ENCODE data around the gene USP10. TPM values are rescaled to one million over a fixed set of nuclear protein-coding genes. Genes with fewer than 3 reads are reported as not detected.

USP10 gene
- polyA plus RNA-seq, 6 donors from 2014 or later = 69.4 to 103 (median 96.4) TPM

GRCh38 chr16:84808826-84809225, 109.0 kb downstream of the USP10 start:
- peaks cover 0 to 3% (median 0%) of the 10 kb centered on the region in 7 donors for H3K9me3 Mint-ChIP-seq
- H3K4me1 Mint-ChIP-seq = peaks cover 14 to 32% (median 22%) of the 10 kb centered on the region in 3 donors
- H3K36me3 Mint-ChIP-seq = no peaks in the 10 kb centered on the region
- ATAC-seq (ENCODE audit: low read depth in 2 of 2) (no peak), DNase-seq (no peak)
- H3K27me3 Mint-ChIP-seq = peaks cover 0 to 13% (median 0%) of the 10 kb centered on the region in 3 donors
- peak overlapping the region in 1 of 6 donors; percentile 33 for H3K27ac Mint-ChIP-seq
- no peak overlapping the region for H3K4me3 Mint-ChIP-seq

- Mint-ChIP-seq H3K4me3 (no peak overlapping the region), H3K36me3 (no peaks in the 10 kb centered on the region), H3K4me1 (peaks cover 9 to 26% (median 16%) of the 10 kb centered on the region in 3 donors), H3K27me3 (peaks cover 0 to 11% (median 8%) of the 10 kb centered on the region in 3 donors), H3K9me3 (peaks cover 0 to 3% (median 0%) of the 10 kb centered on the region in 7 donors), H3K27ac (no peak overlapping the region)
- ATAC-seq (ENCODE audit: low read depth in 2 of 2) (peak in 1 of 2 donors; percentile 18), DNase-seq (no peak)
Measured at GRCh38 chr16:84810518-84811273, 110.9 kb downstream of the USP10 start.

DNA sequence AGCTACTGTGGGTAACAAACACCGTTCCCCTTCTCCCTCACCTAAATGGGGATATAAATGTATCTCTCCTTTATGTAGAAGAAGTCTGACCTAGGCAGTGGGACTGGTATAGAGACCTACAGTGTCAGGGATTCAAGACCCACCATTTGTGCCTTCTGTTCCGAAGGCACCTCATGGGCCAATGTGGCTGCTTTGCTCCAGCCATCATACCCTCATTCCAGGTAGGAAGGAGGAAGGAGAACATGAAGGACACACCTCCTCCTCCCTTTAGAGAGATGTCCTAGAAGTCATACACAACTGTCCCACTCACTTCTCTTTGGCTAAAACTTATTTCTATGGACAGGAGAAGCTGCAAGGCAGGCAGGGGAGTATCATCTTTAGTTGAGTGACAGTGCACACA, 111.7 kb downstream of the USP10 start:
- DNase-seq (no peak), ATAC-seq (ENCODE audit: low read depth in 2 of 2) (no peak)
- Mint-ChIP-seq H3K27ac (no peak overlapping the region), H3K9me3 (peaks cover 0 to 3% (median 0%) of the 10 kb centered on the region in 7 donors), H3K4me1 (peaks cover 8 to 18% (median 9%) of the 10 kb centered on the region in 3 donors), H3K27me3 (peaks cover 0 to 16% (median 8%) of the 10 kb centered on the region in 3 donors), H3K36me3 (no peaks in the 10 kb centered on the region), H3K4me3 (no peak overlapping the region)

- no peak overlapping the region for H3K4me3 Mint-ChIP-seq
- H3K27ac Mint-ChIP-seq = no peak overlapping the region
- ATAC-seq (ENCODE audit: low read depth in 2 of 2) (no peak), DNase-seq (no peak)
- peaks cover 3 to 13% (median 6%) of the 10 kb centered on the region in 3 donors for H3K4me1 Mint-ChIP-seq
- H3K9me3 Mint-ChIP-seq = peaks cover 0 to 3% (median 0%) of the 10 kb centered on the region in 7 donors
- no peaks in the 10 kb centered on the region for H3K36me3 Mint-ChIP-seq
- H3K27me3 Mint-ChIP-seq = peaks cover 5 to 12% (median 8%) of the 10 kb centered on the region in 3 donors
Measured at GRCh38 chr16:84813141-84813934, 113.5 kb downstream of the USP10 start.

DNA sequence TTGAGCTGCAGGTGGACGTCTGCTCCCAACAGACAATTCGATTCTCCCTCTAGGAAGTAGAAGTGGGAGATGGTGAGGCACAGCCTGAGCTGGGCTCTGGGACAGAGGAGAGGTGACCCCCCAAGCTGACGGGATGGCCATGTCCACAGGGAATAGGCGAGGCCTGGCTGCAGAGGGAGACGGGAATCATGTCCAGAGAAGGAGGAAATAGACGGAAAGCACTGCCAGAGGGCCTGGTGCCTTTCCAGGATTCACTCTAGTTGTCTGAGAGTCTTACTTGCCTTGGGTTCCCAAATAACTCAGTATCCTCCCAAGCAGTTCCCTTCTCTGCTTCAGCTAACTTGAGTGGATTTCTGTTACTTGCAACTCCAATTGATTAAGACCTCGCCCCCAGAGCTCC, 115.7 kb downstream of the USP10 start:
- no peaks in the 10 kb centered on the region for H3K36me3 Mint-ChIP-seq
- ATAC-seq (ENCODE audit: low read depth in 2 of 2) (no peak), DNase-seq (no peak)
- no peak overlapping the region for H3K27ac Mint-ChIP-seq
- H3K4me1 Mint-ChIP-seq = peaks cover 10 to 17% (median 14%) of the 10 kb centered on the region in 3 donors
- peaks cover 0 to 5% (median 0%) of the 10 kb centered on the region in 7 donors for H3K9me3 Mint-ChIP-seq
- H3K4me3 Mint-ChIP-seq = no peak overlapping the region
- peaks cover 10 to 29% (median 16%) of the 10 kb centered on the region in 3 donors for H3K27me3 Mint-ChIP-seq

DNA sequence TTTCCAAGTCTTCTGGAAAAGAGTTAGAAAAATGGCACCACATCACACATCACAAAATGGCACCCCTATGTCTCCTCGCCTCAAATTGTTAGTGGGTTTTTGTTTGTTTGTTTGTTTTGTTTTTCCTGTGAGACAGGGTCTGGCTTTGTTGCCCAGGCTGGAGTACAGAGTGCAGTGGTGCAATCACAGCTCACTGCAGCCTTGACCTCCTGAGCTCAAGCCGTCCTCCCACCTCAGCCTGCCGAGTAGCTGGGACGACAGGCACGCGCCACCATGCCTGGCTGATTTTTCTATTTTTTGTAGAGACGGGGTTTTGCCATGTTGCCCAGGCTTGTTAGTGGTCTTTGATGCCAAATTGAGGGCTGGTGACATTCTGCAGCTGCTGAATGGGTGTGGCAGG, 116.2 kb downstream of the USP10 start:
- H3K27ac Mint-ChIP-seq = no peak overlapping the region
- H3K36me3 Mint-ChIP-seq = no peaks in the 10 kb centered on the region
- DNase-seq (no peak), ATAC-seq (ENCODE audit: low read depth in 2 of 2) (no peak)
- no peak overlapping the region for H3K4me3 Mint-ChIP-seq
- H3K9me3 Mint-ChIP-seq = peaks cover 0 to 5% (median 0%) of the 10 kb centered on the region in 7 donors
- H3K27me3 Mint-ChIP-seq = peaks cover 12 to 34% (median 21%) of the 10 kb centered on the region in 3 donors
- peaks cover 9 to 16% (median 12%) of the 10 kb centered on the region in 3 donors for H3K4me1 Mint-ChIP-seq

DNA sequence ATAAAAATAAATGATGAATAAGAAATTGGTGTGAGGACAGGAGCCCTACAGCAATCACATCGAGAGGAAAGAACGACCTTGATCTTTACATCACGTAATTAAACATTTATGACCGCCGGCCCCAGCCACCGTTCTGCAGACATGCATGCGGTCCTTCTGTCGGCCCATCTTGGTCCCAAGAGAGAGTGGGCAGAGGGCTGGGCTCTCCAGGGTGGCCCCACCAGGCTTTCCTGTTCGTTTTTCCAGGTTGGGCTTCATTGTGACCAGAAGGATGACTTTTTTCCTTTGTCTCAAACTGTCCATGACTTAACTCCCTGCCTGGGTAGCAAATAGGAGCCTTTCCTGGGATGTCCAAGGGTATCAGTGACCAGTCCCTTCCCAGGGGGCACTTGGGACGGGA, 116.7 kb downstream of the USP10 start:
- Mint-ChIP-seq H3K9me3 (peaks cover 0 to 4% (median 0%) of the 10 kb centered on the region in 7 donors), H3K27me3 (peaks cover 16 to 37% (median 26%) of the 10 kb centered on the region in 3 donors), H3K4me1 (peaks cover 9 to 11% (median 11%) of the 10 kb centered on the region in 3 donors), H3K4me3 (no peak overlapping the region), H3K36me3 (no peaks in the 10 kb centered on the region), H3K27ac (no peak overlapping the region)
- DNase-seq (no peak), ATAC-seq (ENCODE audit: low read depth in 2 of 2) (no peak)

DNA sequence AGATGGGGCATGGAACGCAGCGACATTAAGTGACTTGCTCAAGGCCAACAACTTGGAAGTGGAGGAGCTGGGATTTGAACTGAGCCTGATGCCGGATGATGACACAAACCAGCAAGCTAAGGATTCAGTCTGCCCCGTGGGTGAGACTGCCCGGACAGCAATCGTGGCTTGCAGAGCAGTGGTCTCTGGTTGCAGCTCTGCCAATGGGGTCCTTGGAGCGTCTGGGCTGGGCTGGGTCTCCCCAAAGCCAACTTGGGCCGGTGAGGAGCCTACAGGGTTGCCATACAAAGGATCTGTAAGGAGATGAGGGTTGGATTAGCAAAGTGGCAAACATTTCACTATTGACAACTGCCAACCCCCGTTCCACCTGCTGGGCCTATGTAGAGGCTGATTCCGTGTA, 117.4 kb downstream of the USP10 start:
- peaks cover 9 to 11% (median 9%) of the 10 kb centered on the region in 3 donors for H3K4me1 Mint-ChIP-seq
- H3K4me3 Mint-ChIP-seq = peak overlapping the region in 1 of 8 donors; percentile 6
- ATAC-seq (ENCODE audit: low read depth in 2 of 2) (no peak), DNase-seq (no peak)
- H3K9me3 Mint-ChIP-seq = peaks cover 0 to 2% (median 0%) of the 10 kb centered on the region in 7 donors
- H3K27me3 Mint-ChIP-seq = peaks cover 19 to 41% (median 33%) of the 10 kb centered on the region in 3 donors
- no peaks in the 10 kb centered on the region for H3K36me3 Mint-ChIP-seq
- H3K27ac Mint-ChIP-seq = no peak overlapping the region

DNA sequence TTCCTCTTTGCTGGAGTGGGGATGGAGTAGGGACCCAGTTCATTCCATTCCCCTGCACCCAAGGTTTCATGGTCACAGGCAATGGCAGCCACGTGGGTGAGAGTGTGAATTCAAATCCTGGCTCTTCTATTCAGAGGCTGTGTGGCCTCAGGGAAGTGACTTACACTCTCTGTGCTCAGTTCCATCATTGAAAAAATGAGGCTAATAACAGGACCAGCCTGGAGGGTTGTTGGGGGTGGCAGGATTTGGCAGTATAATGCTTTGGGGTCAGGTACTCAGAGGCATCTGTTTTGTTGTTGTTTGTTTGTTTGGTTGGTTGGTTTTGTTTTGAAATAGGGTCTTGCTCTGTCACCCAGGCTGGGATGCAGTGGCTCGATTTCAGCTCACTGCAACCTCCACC, 117.8 kb downstream of the USP10 start:
- DNase-seq = no peak
- Mint-ChIP-seq H3K27me3 (peaks cover 21 to 45% (median 37%) of the 10 kb centered on the region in 3 donors), H3K9me3 (peaks cover 0 to 2% (median 0%) of the 10 kb centered on the region in 7 donors), H3K4me1 (peaks cover 9 to 11% (median 9%) of the 10 kb centered on the region in 3 donors), H3K27ac (no peak overlapping the region), H3K36me3 (peaks cover 0 to 2% of the 10 kb centered on the region in 2 donors), H3K4me3 (peak overlapping the region in 1 of 8 donors; percentile 53)
- ATAC-seq (ENCODE audit: low read depth in 2 of 2) = no peak

DNA sequence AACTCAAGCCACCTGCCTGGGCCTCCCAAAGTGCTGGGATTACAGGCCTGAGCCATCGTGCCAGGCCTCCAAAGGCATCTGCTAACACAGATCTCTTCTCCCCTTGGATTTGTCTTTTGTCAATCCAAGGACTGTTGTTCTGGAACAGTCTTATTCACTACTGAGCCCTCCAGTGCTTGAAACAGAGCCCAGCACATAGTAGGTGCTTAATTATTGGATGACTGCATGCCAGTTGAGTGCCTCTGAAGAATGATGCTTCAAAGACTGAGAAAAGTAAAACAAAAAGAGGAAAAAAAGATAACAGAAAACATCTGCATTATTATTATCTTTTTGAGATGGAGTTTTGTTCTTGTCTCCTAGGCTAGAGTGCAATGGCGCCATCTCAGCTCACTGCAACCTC, 118.3 kb downstream of the USP10 start:
- peaks cover 9 to 11% (median 9%) of the 10 kb centered on the region in 3 donors for H3K4me1 Mint-ChIP-seq
- peaks cover 0 to 5% (median 1%) of the 10 kb centered on the region in 7 donors for H3K9me3 Mint-ChIP-seq
- no peak for ATAC-seq (ENCODE audit: low read depth in 2 of 2)
- H3K4me3 Mint-ChIP-seq = no peak overlapping the region
- no peak for DNase-seq
- no peak overlapping the region for H3K27ac Mint-ChIP-seq
- H3K36me3 Mint-ChIP-seq = peaks cover 0 to 8% of the 10 kb centered on the region in 2 donors
- peaks cover 26 to 50% (median 43%) of the 10 kb centered on the region in 3 donors for H3K27me3 Mint-ChIP-seq

- Mint-ChIP-seq H3K27me3 (peaks cover 26 to 57% (median 47%) of the 10 kb centered on the region in 3 donors), H3K9me3 (peaks cover 0 to 8% (median 2%) of the 10 kb centered on the region in 7 donors), H3K36me3 (peaks cover 0 to 8% of the 10 kb centered on the region in 2 donors), H3K4me3 (peak overlapping the region in 3 of 8 donors; percentile 8 to 47 (median 39)), H3K27ac (no peak overlapping the region), H3K4me1 (peaks cover 9 to 11% (median 9%) of the 10 kb centered on the region in 3 donors)
- no peak for ATAC-seq (ENCODE audit: low read depth in 2 of 2)
- DNase-seq = no peak
Measured at GRCh38 chr16:84818989-84819643, 119.3 kb downstream of the USP10 start.

- Mint-ChIP-seq H3K27me3 (peaks cover 30 to 63% (median 48%) of the 10 kb centered on the region in 3 donors), H3K4me1 (peaks cover 9 to 11% (median 9%) of the 10 kb centered on the region in 3 donors), H3K4me3 (peak within 1 kb of the TSS; percentile 29 to 80 (median 74)), H3K36me3 (peaks cover 0 to 8% of the 10 kb centered on the region in 2 donors), H3K27ac (no peak within 1 kb of the TSS), H3K9me3 (peaks cover 0 to 8% (median 2%) of the 10 kb centered on the region in 7 donors)
- ATAC-seq (ENCODE audit: low read depth in 2 of 2) (peak; percentile 95 to 98), DNase-seq (peak; percentile 68)
Measured at GRCh38 chr16:84819644-84820304, 120.0 kb downstream of the USP10 start, which contains the start of gene CRISPLD2. Gene CRISPLD2 (plus strand): TSS chr16:84819985. CDS start chr16:84838496, 18,511 bp downstream.

All from naive B cell (primary cell).